Muscle layer of colon (tissue), 2 donors: ENCODE measurements around the gene NDN.

Experiments
- H3K27ac ChIP-seq: one replicate; pipeline ENCODE4 v1.7.0; 2013; ENCODE audit warnings: low read depth, mild to moderate bottlenecking, low read length, moderate library complexity
- H3K27me3 ChIP-seq, 2 donors: one replicate each; pipeline ENCODE4 v1.7.0; 2013; ENCODE audit warnings: low read length in 2 of 2, mild to moderate bottlenecking in 2 of 2; ENCODE audit not compliant: insufficient read depth in 2 of 2, control insufficient read depth in 1 of 2
- H3K36me3 ChIP-seq: one replicate; pipeline ENCODE4 v1.7.0; 2013; ENCODE audit warnings: mild to moderate bottlenecking, low read length; ENCODE audit not compliant: insufficient read depth
- H3K4me1 ChIP-seq: one replicate; pipeline ENCODE4 v1.7.0; 2013; ENCODE audit warnings: mild to moderate bottlenecking, low read length; ENCODE audit not compliant: insufficient read depth
- H3K4me3 ChIP-seq, 2 donors: one replicate each; pipeline ENCODE4 v1.7.0; 2013; ENCODE audit warnings: low read length in 2 of 2, low read depth in 1 of 2, mild to moderate bottlenecking in 1 of 2, moderate library complexity in 1 of 2
- H3K9ac ChIP-seq: one replicate; pipeline ENCODE4 v1.7.0; 2013; ENCODE audit warnings: low read length
- H3K9me3 ChIP-seq: one replicate; pipeline ENCODE4 v1.7.0; 2013; ENCODE audit warnings: mild to moderate bottlenecking, low read length
- donor health status: abdominal sarcoma.
- donor health status: Adenocarcinoma of cecum.

Gene NDN

GRCh38 chr15:23670970-23671369 is 16.1 kb downstream of the NDN start:
- H3K4me1 ChIP-seq = no peaks in the 10 kb centered on the region
- no peak overlapping the region for H3K9ac ChIP-seq
- H3K4me3 ChIP-seq = no peak overlapping the region
- no peaks in the 10 kb centered on the region for H3K27me3 ChIP-seq
- H3K27ac ChIP-seq = no peak overlapping the region
- H3K36me3 ChIP-seq = no peaks in the 10 kb centered on the region
- no peaks in the 10 kb centered on the region for H3K9me3 ChIP-seq

- Histone ChIP-seq H3K36me3 (no peaks in the 10 kb centered on the region), H3K9ac (no peak overlapping the region), H3K27ac (no peak overlapping the region)
Measured at GRCh38 chr15:23663232-23663631, 23.9 kb downstream of the NDN start.

GRCh38 chr15:23648920-23649515 is 38.1 kb downstream of the NDN start:
- Histone ChIP-seq H3K4me3 (no peak overlapping the region), H3K27ac (no peak overlapping the region), H3K36me3 (no peaks in the 10 kb centered on the region), H3K4me1 (no peaks in the 10 kb centered on the region), H3K9ac (no peak overlapping the region), H3K9me3 (no peaks in the 10 kb centered on the region), H3K27me3 (peaks cover 4 to 34% of the 10 kb centered on the region in 2 donors)

More at GRCh38 chr15:23663232-23663631, 23.9 kb downstream of the NDN start:
- Histone ChIP-seq H3K27me3 (no peaks in the 10 kb centered on the region), H3K4me1 (no peaks in the 10 kb centered on the region), H3K4me3 (no peak overlapping the region), H3K9me3 (no peaks in the 10 kb centered on the region)

- H3K9ac ChIP-seq = no peak within 1 kb of the TSS
- H3K27ac ChIP-seq = no peak within 1 kb of the TSS
- H3K27me3 ChIP-seq = peaks cover 4 to 34% of the 10 kb centered on the region in 2 donors
Measured at GRCh38 chr15:23647421-23648370, 39.4 kb downstream of the NDN start, which contains the start of gene MAGEL2. Gene MAGEL2, minus strand, starts transcription at chr15:23647867. Its CDS starts 125 bp downstream, at chr15:23647742.

GRCh38 chr15:23647001-23647295 is 40.2 kb downstream of the NDN start:
- no peaks in the 10 kb centered on the region for H3K4me1 ChIP-seq
- H3K9me3 ChIP-seq = no peaks in the 10 kb centered on the region
- H3K9ac ChIP-seq = no peak overlapping the region
- no peaks in the 10 kb centered on the region for H3K36me3 ChIP-seq
- H3K27ac ChIP-seq = no peak overlapping the region
- no peak overlapping the region for H3K4me3 ChIP-seq
- peaks cover 4 to 34% of the 10 kb centered on the region in 2 donors for H3K27me3 ChIP-seq

More at GRCh38 chr15:23647421-23648370, 39.4 kb downstream of the NDN start, which contains the start of gene MAGEL2:
- Histone ChIP-seq H3K4me3 (peak within 1 kb of the TSS in 1 of 2 donors; percentile 32), H3K9me3 (no peaks in the 10 kb centered on the region), H3K36me3 (no peaks in the 10 kb centered on the region), H3K4me1 (no peaks in the 10 kb centered on the region)

GRCh38 chr15:23646165-23647000 is 40.7 kb downstream of the NDN start:
- Histone ChIP-seq H3K4me3 (no peak overlapping the region), H3K4me1 (no peaks in the 10 kb centered on the region), H3K27ac (no peak overlapping the region), H3K36me3 (no peaks in the 10 kb centered on the region), H3K9ac (no peak overlapping the region), H3K27me3 (peaks cover 4 to 34% of the 10 kb centered on the region in 2 donors), H3K9me3 (no peaks in the 10 kb centered on the region)

- no peaks in the 10 kb centered on the region for H3K9me3 ChIP-seq
- H3K9ac ChIP-seq = no peak overlapping the region
- H3K36me3 ChIP-seq = no peaks in the 10 kb centered on the region
- no peak overlapping the region for H3K27ac ChIP-seq
- no peak overlapping the region for H3K4me3 ChIP-seq
- peaks cover 4 to 34% of the 10 kb centered on the region in 2 donors for H3K27me3 ChIP-seq
- no peaks in the 10 kb centered on the region for H3K4me1 ChIP-seq
Measured at GRCh38 chr15:23645371-23646164, 41.5 kb downstream of the NDN start.

GRCh38 chr15:23644829-23645228 is 42.3 kb downstream of the NDN start:
- no peaks in the 10 kb centered on the region for H3K4me1 ChIP-seq
- no peak overlapping the region for H3K9ac ChIP-seq
- no peaks in the 10 kb centered on the region for H3K36me3 ChIP-seq
- H3K27me3 ChIP-seq = peaks cover 4 to 34% of the 10 kb centered on the region in 2 donors
- H3K27ac ChIP-seq = no peak overlapping the region
- H3K9me3 ChIP-seq = no peaks in the 10 kb centered on the region
- no peak overlapping the region for H3K4me3 ChIP-seq

GRCh38 chr15:23642413-23643044 is 44.6 kb downstream of the NDN start:
- Histone ChIP-seq H3K36me3 (no peaks in the 10 kb centered on the region), H3K4me1 (no peaks in the 10 kb centered on the region), H3K9me3 (no peaks in the 10 kb centered on the region), H3K27me3 (peaks cover 0 to 21% of the 10 kb centered on the region in 2 donors), H3K9ac (no peak overlapping the region), H3K4me3 (no peak overlapping the region), H3K27ac (no peak overlapping the region)
